ENCODE results near the gene SFN.
A peak's percentile ranks its signal among the peaks of the same experiment; 100 is the strongest.
"Not testable (repeated sequence)": the region's sequence is repeated elsewhere in the genome, so short reads cannot be mapped to it uniquely, and the experiment has no call there.

SFN gene

GRCh38 chr1:26864610-26865480 lies 1.9 kb downstream of the SFN start:
- Histone ChIP-seq H3K9me3 (ENCODE audit: control insufficient read depth in 1 of 2, low read length in 2 of 2) (no peaks in the 10 kb centered on the region), H3K9ac (ENCODE audit: low read depth in 1 of 2, low read length in 2 of 2) (peak overlapping the region; percentile 96 to 100), H3K4me1 (ENCODE audit: control insufficient read depth in 1 of 2, insufficient read depth in 2 of 2, low read length in 2 of 2) (peaks cover 16% of the 10 kb centered on the region in 2 donors), H3K36me3 (ENCODE audit: control insufficient read depth in 1 of 2, insufficient read depth in 2 of 2, low read length in 2 of 2) (no peaks in the 10 kb centered on the region), H3K27ac (ENCODE audit: low read depth, low read length) (peak overlapping the region; percentile 97), H3K4me3 (ENCODE audit: low read depth in 1 of 2, low read length in 2 of 2) (peak overlapping the region; percentile 77 to 93), H3K27me3 (ENCODE audit: control insufficient read depth in 1 of 2, insufficient read depth in 2 of 2, low read length in 2 of 2) (no peaks in the 10 kb centered on the region)

GRCh38 chr1:26873097-26873496 lies 10.1 kb downstream of the SFN start:
- H3K27ac ChIP-seq (ENCODE audit: low read depth, low read length); H3K9me3 ChIP-seq (ENCODE audit: control insufficient read depth in 1 of 2, low read length in 2 of 2); H3K4me1 ChIP-seq (ENCODE audit: control insufficient read depth in 1 of 2, insufficient read depth in 2 of 2, low read length in 2 of 2); H3K27me3 ChIP-seq (ENCODE audit: control insufficient read depth in 1 of 2, insufficient read depth in 2 of 2, low read length in 2 of 2); H3K9ac ChIP-seq (ENCODE audit: low read depth in 1 of 2, low read length in 2 of 2); H3K4me3 ChIP-seq (ENCODE audit: low read depth in 1 of 2, low read length in 2 of 2): not testable (repeated sequence)
- H3K36me3 ChIP-seq (ENCODE audit: control insufficient read depth in 1 of 2, insufficient read depth in 2 of 2, low read length in 2 of 2) = peaks cover 5 to 21% of the 10 kb centered on the region in 2 donors

GRCh38 chr1:26874896-26875295 lies 11.9 kb downstream of the SFN start:
- Histone ChIP-seq H3K36me3 (ENCODE audit: control insufficient read depth in 1 of 2, insufficient read depth in 2 of 2, low read length in 2 of 2) (peaks cover 10 to 32% of the 10 kb centered on the region in 2 donors), H3K9me3 (ENCODE audit: control insufficient read depth in 1 of 2, low read length in 2 of 2) (no peaks in the 10 kb centered on the region), H3K4me1 (ENCODE audit: control insufficient read depth in 1 of 2, insufficient read depth in 2 of 2, low read length in 2 of 2) (peaks cover 5 to 7% of the 10 kb centered on the region in 2 donors), H3K27ac (ENCODE audit: low read depth, low read length) (no peak overlapping the region), H3K4me3 (ENCODE audit: low read depth in 1 of 2, low read length in 2 of 2) (no peak overlapping the region), H3K9ac (ENCODE audit: low read depth in 1 of 2, low read length in 2 of 2) (no peak overlapping the region), H3K27me3 (ENCODE audit: control insufficient read depth in 1 of 2, insufficient read depth in 2 of 2, low read length in 2 of 2) (no peaks in the 10 kb centered on the region)

GRCh38 chr1:26877326-26877725 lies 14.4 kb downstream of the SFN start:
- Histone ChIP-seq H3K36me3 (ENCODE audit: control insufficient read depth in 1 of 2, insufficient read depth in 2 of 2, low read length in 2 of 2) (peaks cover 22 to 55% of the 10 kb centered on the region in 2 donors), H3K9me3 (ENCODE audit: control insufficient read depth in 1 of 2, low read length in 2 of 2) (no peaks in the 10 kb centered on the region), H3K4me3 (ENCODE audit: low read depth in 1 of 2, low read length in 2 of 2) (no peak overlapping the region), H3K4me1 (ENCODE audit: control insufficient read depth in 1 of 2, insufficient read depth in 2 of 2, low read length in 2 of 2) (peaks cover 5 to 7% of the 10 kb centered on the region in 2 donors), H3K9ac (ENCODE audit: low read depth in 1 of 2, low read length in 2 of 2) (no peak overlapping the region), H3K27me3 (ENCODE audit: control insufficient read depth in 1 of 2, insufficient read depth in 2 of 2, low read length in 2 of 2) (no peaks in the 10 kb centered on the region), H3K27ac (ENCODE audit: low read depth, low read length) (no peak overlapping the region)

GRCh38 chr1:26879793-26880192 lies 16.8 kb downstream of the SFN start:
- no peaks in the 10 kb centered on the region for H3K9me3 ChIP-seq (ENCODE audit: control insufficient read depth in 1 of 2, low read length in 2 of 2)
- no peak overlapping the region for H3K4me3 ChIP-seq (ENCODE audit: low read depth in 1 of 2, low read length in 2 of 2)
- no peak overlapping the region for H3K9ac ChIP-seq (ENCODE audit: low read depth in 1 of 2, low read length in 2 of 2)
- no peaks in the 10 kb centered on the region for H3K27me3 ChIP-seq (ENCODE audit: control insufficient read depth in 1 of 2, insufficient read depth in 2 of 2, low read length in 2 of 2)
- peaks cover 5 to 7% of the 10 kb centered on the region in 2 donors for H3K4me1 ChIP-seq (ENCODE audit: control insufficient read depth in 1 of 2, insufficient read depth in 2 of 2, low read length in 2 of 2)
- peaks cover 41 to 74% of the 10 kb centered on the region in 2 donors for H3K36me3 ChIP-seq (ENCODE audit: control insufficient read depth in 1 of 2, insufficient read depth in 2 of 2, low read length in 2 of 2)
- H3K27ac ChIP-seq (ENCODE audit: low read depth, low read length) = no peak overlapping the region

- H3K36me3 ChIP-seq (ENCODE audit: control insufficient read depth in 1 of 2, insufficient read depth in 2 of 2, low read length in 2 of 2) = peaks cover 52 to 80% of the 10 kb centered on the region in 2 donors
- H3K4me3 ChIP-seq (ENCODE audit: low read depth in 1 of 2, low read length in 2 of 2); H3K27ac ChIP-seq (ENCODE audit: low read depth, low read length): not testable (repeated sequence)
Measured at GRCh38 chr1:26881611-26882010, 18.7 kb downstream of the SFN start.

GRCh38 chr1:26882696-26883463 lies 19.9 kb downstream of the SFN start:
- H3K36me3 ChIP-seq (ENCODE audit: control insufficient read depth in 1 of 2, insufficient read depth in 2 of 2, low read length in 2 of 2) = peaks cover 47 to 73% of the 10 kb centered on the region in 2 donors
- H3K9me3 ChIP-seq (ENCODE audit: control insufficient read depth in 1 of 2, low read length in 2 of 2) = no peaks in the 10 kb centered on the region
- H3K4me3 ChIP-seq (ENCODE audit: low read depth in 1 of 2, low read length in 2 of 2) = no peak overlapping the region
- no peaks in the 10 kb centered on the region for H3K27me3 ChIP-seq (ENCODE audit: control insufficient read depth in 1 of 2, insufficient read depth in 2 of 2, low read length in 2 of 2)
- no peak overlapping the region for H3K9ac ChIP-seq (ENCODE audit: low read depth in 1 of 2, low read length in 2 of 2)
- H3K4me1 ChIP-seq (ENCODE audit: control insufficient read depth in 1 of 2, insufficient read depth in 2 of 2, low read length in 2 of 2) = no peaks in the 10 kb centered on the region
- H3K27ac ChIP-seq (ENCODE audit: low read depth, low read length) = no peak overlapping the region

More at GRCh38 chr1:26881611-26882010, 18.7 kb downstream of the SFN start:
- H3K9me3 ChIP-seq (ENCODE audit: control insufficient read depth in 1 of 2, low read length in 2 of 2); H3K27me3 ChIP-seq (ENCODE audit: control insufficient read depth in 1 of 2, insufficient read depth in 2 of 2, low read length in 2 of 2); H3K4me1 ChIP-seq (ENCODE audit: control insufficient read depth in 1 of 2, insufficient read depth in 2 of 2, low read length in 2 of 2); H3K9ac ChIP-seq (ENCODE audit: low read depth in 1 of 2, low read length in 2 of 2): not testable (repeated sequence)

- Histone ChIP-seq H3K27ac (ENCODE audit: low read depth, low read length) (no peak overlapping the region), H3K9me3 (ENCODE audit: control insufficient read depth in 1 of 2, low read length in 2 of 2) (no peaks in the 10 kb centered on the region), H3K4me3 (ENCODE audit: low read depth in 1 of 2, low read length in 2 of 2) (no peak overlapping the region), H3K4me1 (ENCODE audit: control insufficient read depth in 1 of 2, insufficient read depth in 2 of 2, low read length in 2 of 2) (peaks cover 17 to 24% of the 10 kb centered on the region in 2 donors), H3K9ac (ENCODE audit: low read depth in 1 of 2, low read length in 2 of 2) (no peak overlapping the region), H3K36me3 (ENCODE audit: control insufficient read depth in 1 of 2, insufficient read depth in 2 of 2, low read length in 2 of 2) (peaks cover 48 to 54% of the 10 kb centered on the region in 2 donors), H3K27me3 (ENCODE audit: control insufficient read depth in 1 of 2, insufficient read depth in 2 of 2, low read length in 2 of 2) (no peaks in the 10 kb centered on the region)
Measured at GRCh38 chr1:26887125-26887524, 24.2 kb downstream of the SFN start.

GRCh38 chr1:26888231-26888630 lies 25.3 kb downstream of the SFN start:
- Histone ChIP-seq H3K27me3 (ENCODE audit: control insufficient read depth in 1 of 2, insufficient read depth in 2 of 2, low read length in 2 of 2) (no peaks in the 10 kb centered on the region), H3K36me3 (ENCODE audit: control insufficient read depth in 1 of 2, insufficient read depth in 2 of 2, low read length in 2 of 2) (peaks cover 47 to 54% of the 10 kb centered on the region in 2 donors), H3K9ac (ENCODE audit: low read depth in 1 of 2, low read length in 2 of 2) (no peak overlapping the region), H3K4me3 (ENCODE audit: low read depth in 1 of 2, low read length in 2 of 2) (no peak overlapping the region), H3K4me1 (ENCODE audit: control insufficient read depth in 1 of 2, insufficient read depth in 2 of 2, low read length in 2 of 2) (peaks cover 17 to 24% of the 10 kb centered on the region in 2 donors), H3K27ac (ENCODE audit: low read depth, low read length) (no peak overlapping the region), H3K9me3 (ENCODE audit: control insufficient read depth in 1 of 2, low read length in 2 of 2) (no peaks in the 10 kb centered on the region)

All from duodenal mucosa (tissue), 2 donors.